ENCODE measurements around the gene CCDC127.

The CCDC127 gene

GRCh38 chr5:157126-157715 lies 60.7 kb downstream of the CCDC127 start:
- TF ChIP-seq CTCF (IDR thresholded peaks at IDR 0.05; ENCODE audit: unreplicated experiment in 3 of 3) = no peak
- Mint-ChIP-seq H3K27me3 (ENCODE audit: low read depth) (peaks cover 4% of the 10 kb centered on the region), H3K4me3 (no peak overlapping the region), H3K4me1 (peaks cover 45% of the 10 kb centered on the region), H3K27ac (no peak overlapping the region), H3K9me3 (no peaks in the 10 kb centered on the region), H3K36me3 (ENCODE audit: low read depth) (peaks cover 26% of the 10 kb centered on the region)

GRCh38 chr5:156411-157072 lies 61.4 kb downstream of the CCDC127 start:
- H3K36me3 Mint-ChIP-seq (ENCODE audit: low read depth) = peaks cover 26% of the 10 kb centered on the region
- peaks cover 43% of the 10 kb centered on the region for H3K4me1 Mint-ChIP-seq
- no peak overlapping the region for H3K4me3 Mint-ChIP-seq
- no peak overlapping the region for H3K27ac Mint-ChIP-seq
- peaks cover 4% of the 10 kb centered on the region for H3K27me3 Mint-ChIP-seq (ENCODE audit: low read depth)
- no peaks in the 10 kb centered on the region for H3K9me3 Mint-ChIP-seq
- no peak for TF ChIP-seq CTCF (IDR thresholded peaks at IDR 0.05; ENCODE audit: unreplicated experiment in 3 of 3)

GRCh38 chr5:155651-156410 lies 62.1 kb downstream of the CCDC127 start:
- TF ChIP-seq CTCF (IDR thresholded peaks at IDR 0.05; ENCODE audit: unreplicated experiment in 3 of 3) = no peak
- H3K27me3 Mint-ChIP-seq (ENCODE audit: low read depth) = peaks cover 4% of the 10 kb centered on the region
- no peak overlapping the region for H3K27ac Mint-ChIP-seq
- H3K4me3 Mint-ChIP-seq = no peak overlapping the region
- peaks cover 36% of the 10 kb centered on the region for H3K4me1 Mint-ChIP-seq
- H3K9me3 Mint-ChIP-seq = no peaks in the 10 kb centered on the region
- H3K36me3 Mint-ChIP-seq (ENCODE audit: low read depth) = peaks cover 27% of the 10 kb centered on the region

GRCh38 chr5:154826-155225 lies 63.1 kb downstream of the CCDC127 start:
- H3K27me3 Mint-ChIP-seq (ENCODE audit: low read depth) = peaks cover 4% of the 10 kb centered on the region
- H3K4me1 Mint-ChIP-seq = peaks cover 26% of the 10 kb centered on the region
- no peak for TF ChIP-seq CTCF (IDR thresholded peaks at IDR 0.05; ENCODE audit: unreplicated experiment in 3 of 3)
- H3K27ac Mint-ChIP-seq = no peak overlapping the region
- no peaks in the 10 kb centered on the region for H3K9me3 Mint-ChIP-seq
- H3K36me3 Mint-ChIP-seq (ENCODE audit: low read depth) = peaks cover 36% of the 10 kb centered on the region
- no peak overlapping the region for H3K4me3 Mint-ChIP-seq

- H3K4me3 Mint-ChIP-seq = no peak overlapping the region
Measured at GRCh38 chr5:154236-154635, 63.7 kb downstream of the CCDC127 start.

More at GRCh38 chr5:154236-154635, 63.7 kb downstream of the CCDC127 start:
- Mint-ChIP-seq H3K36me3 (ENCODE audit: low read depth) (peaks cover 41% of the 10 kb centered on the region), H3K9me3 (no peaks in the 10 kb centered on the region), H3K4me1 (peaks cover 20% of the 10 kb centered on the region), H3K27ac (no peak overlapping the region), H3K27me3 (ENCODE audit: low read depth) (peaks cover under 1% of the 10 kb centered on the region)
- no peak for TF ChIP-seq CTCF (IDR thresholded peaks at IDR 0.05; ENCODE audit: unreplicated experiment in 3 of 3)
